GM19463 (cell line): ENCODE results near the gene KCNAB2.

Source experiments
- ATAC-seq: cut with Tn5 transposase; IDR thresholded peaks from one replicate; pipeline ENCODE4 v1.9.1; 2021; ENCODE audit warnings: mild to moderate bottlenecking, moderate library complexity; ENCODE audit not compliant: unreplicated experiment

Gene KCNAB2

GRCh38 chr1:6045561-6045960 lies at the start of gene KCNAB2:
KCNAB2 (plus strand) TSS chr1:6045888; CDS start chr1:6051537, 5,649 bp downstream.
- no peak for ATAC-seq

- no peak for ATAC-seq
Measured at GRCh38 chr1:5996641-5997270, 48.9 kb upstream of the KCNAB2 start.

GRCh38 chr1:5997316-5997715 lies 48.4 kb upstream of the KCNAB2 start:
- ATAC-seq: no peak

GRCh38 chr1:5998051-5998905 lies 47.4 kb upstream of the KCNAB2 start:
- no peak for ATAC-seq

GRCh38 chr1:5998906-5999301 lies 46.8 kb upstream of the KCNAB2 start:
- no peak for ATAC-seq

GRCh38 chr1:5999711-6000443 lies 45.8 kb upstream of the KCNAB2 start:
- no peak for ATAC-seq

GRCh38 chr1:6000444-6001288 lies 45.0 kb upstream of the KCNAB2 start:
- no peak for ATAC-seq

GRCh38 chr1:6001992-6002576 lies 43.6 kb upstream of the KCNAB2 start:
- no peak for ATAC-seq

GRCh38 chr1:6002714-6003501 lies 42.8 kb upstream of the KCNAB2 start:
- no peak for ATAC-seq

- no peak for ATAC-seq
Measured at GRCh38 chr1:6003568-6004411, 41.9 kb upstream of the KCNAB2 start.

GRCh38 chr1:6004412-6005123 lies 41.1 kb upstream of the KCNAB2 start:
- no peak for ATAC-seq

- no peak for ATAC-seq
Measured at GRCh38 chr1:6005276-6005917, 40.3 kb upstream of the KCNAB2 start.

GRCh38 chr1:6006882-6007281 lies 38.8 kb upstream of the KCNAB2 start:
- ATAC-seq: no peak

GRCh38 chr1:6007318-6008083 lies 38.2 kb upstream of the KCNAB2 start:
- ATAC-seq: no peak

GRCh38 chr1:6008084-6008415 lies 37.6 kb upstream of the KCNAB2 start:
- no peak for ATAC-seq

GRCh38 chr1:6008696-6009095 lies 37.0 kb upstream of the KCNAB2 start:
- no peak for ATAC-seq
